MM.1S (cell line): ENCODE data around the gene KRTAP5-8.

Experiments used
- DNase-seq: peaks from one replicate; pipeline ENCODE4 v3.0.0-alpha.2; 2015
- H2AFZ ChIP-seq: fragments of 300-600 bp; sonication (generic); 2 replicates; pipeline ENCODE4 v1.6.0; 2016; ENCODE audit warnings: antibody characterized with exemption, low read length
- H3F3A ChIP-seq: fragments of 300-600 bp; sonication (generic); 2 replicates; pipeline ENCODE4 v1.6.1; 2016; ENCODE audit warnings: mild to moderate bottlenecking, antibody characterized with exemption, low read length, moderate library complexity, mixed read lengths; ENCODE audit not compliant: insufficient read depth
- H3K27ac ChIP-seq: fragments of 300-600 bp; sonication (generic); 2 replicates; pipeline ENCODE4 v1.5.1; 2016; ENCODE audit warnings: mild to moderate bottlenecking, low read length
- H3K27me3 ChIP-seq: fragments of 300-600 bp; sonication (generic); replicated peaks from 2 replicates; pipeline ENCODE4 v1.6.0; 2016; ENCODE audit warnings: low read length; ENCODE audit not compliant: insufficient read depth
- H3K36me3 ChIP-seq: fragments of 300-600 bp; sonication (generic); replicated peaks from 2 replicates; pipeline ENCODE4 v1.6.1; 2016; ENCODE audit warnings: mild to moderate bottlenecking, low read length, mixed read lengths; ENCODE audit not compliant: insufficient read depth
- H3K4me1 ChIP-seq: fragments of 300-600 bp; sonication (generic); 2 replicates; pipeline ENCODE4 v1.6.1; 2016; ENCODE audit warnings: low read length, mixed read lengths
- H3K4me2 ChIP-seq: fragments of 300-600 bp; sonication (generic); 2 replicates; pipeline ENCODE4 v1.6.0; 2016; ENCODE audit warnings: low read depth, low read length
- H3K4me3 ChIP-seq: fragments of 300-600 bp; sonication (generic); 2 replicates; pipeline ENCODE4 v1.5.1; 2016; ENCODE audit warnings: low read length, mixed read lengths
- H3K79me2 ChIP-seq: fragments of 300-600 bp; sonication (generic); 2 replicates; pipeline ENCODE4 v1.6.1; 2016; ENCODE audit warnings: mixed run types, low read length, mixed read lengths
- H3K9ac ChIP-seq: fragments of 300-600 bp; sonication (generic); 2 replicates; pipeline ENCODE4 v1.6.1; 2016; ENCODE audit warnings: low read length, mixed read lengths
- H3K9me2 ChIP-seq: fragments of 300-600 bp; sonication (generic); replicated peaks from 2 replicates; pipeline ENCODE4 v1.6.1; 2016; ENCODE audit warnings: mild to moderate bottlenecking, low read length, mixed read lengths; ENCODE audit not compliant: insufficient read depth
- H3K9me3 ChIP-seq: fragments of 300-600 bp; sonication (generic); replicated peaks from 2 replicates; pipeline ENCODE4 v1.6.1; 2016; ENCODE audit warnings: mild to moderate bottlenecking, low read length, mixed read lengths; ENCODE audit not compliant: insufficient read depth
- H4K20me1 ChIP-seq: fragments of 300-600 bp; sonication (generic); 2 replicates; pipeline ENCODE4 v1.6.1; 2016; ENCODE audit warnings: mild to moderate bottlenecking, low read length, moderate library complexity, mixed read lengths; ENCODE audit not compliant: insufficient read depth
- EZH2 ChIP-seq: fragments of 300-600 bp; sonication (generic); optimal IDR thresholded peaks from 2 replicates; pipeline ENCODE3; 2017; ENCODE audit warnings: low read depth, mild to moderate bottlenecking, antibody characterized with exemption, low read length, mixed read lengths
- EZH2phosphoT487 ChIP-seq: fragments of 300-600 bp; sonication (generic); IDR thresholded peaks from 2 replicates; pipeline ENCODE4 v1.6.1; 2018; ENCODE audit warnings: antibody characterized with exemption, low read length
- TF ChIP-seq, protein P1 (sequence below): fragments of 300-600 bp; sonication (generic); IDR thresholded peaks from 2 replicates; pipeline ENCODE4 v1.5.1; 2016; ENCODE audit warnings: antibody characterized with exemption, low read length, mixed read lengths

The KRTAP5-8 gene

DNA sequence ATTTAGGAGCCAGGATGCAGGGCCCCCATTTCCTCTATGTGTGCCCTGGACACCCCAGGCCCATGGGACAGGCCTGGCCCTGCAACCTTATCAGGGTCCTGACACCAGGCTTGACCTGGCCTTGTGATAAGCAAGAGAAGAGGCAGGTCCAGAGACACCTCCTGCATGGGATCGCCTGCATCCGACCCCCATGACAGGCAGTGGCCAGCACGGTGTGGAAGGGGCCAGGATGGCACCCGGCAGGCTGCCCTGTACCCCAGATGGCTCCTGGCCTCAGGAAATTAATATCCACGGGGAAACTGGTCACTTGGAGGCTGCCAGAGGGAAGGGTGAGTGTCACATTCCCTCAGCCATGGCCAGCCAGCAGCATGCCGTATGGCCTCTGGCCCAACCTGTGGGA, 17.2 kb downstream of the KRTAP5-8 start:
- Histone ChIP-seq H3F3A (no peaks in the 10 kb centered on the region), H3K9me3 (no peaks in the 10 kb centered on the region), H3K9me2 (no peaks in the 10 kb centered on the region), H3K4me3 (no peak overlapping the region), H3K27ac (no peak overlapping the region), H3K79me2 (no peaks in the 10 kb centered on the region), H3K4me2 (no peak overlapping the region), H4K20me1 (no peaks in the 10 kb centered on the region), H3K27me3 (peaks cover 32% of the 10 kb centered on the region), H3K36me3 (no peaks in the 10 kb centered on the region), H2AFZ (no peak overlapping the region), H3K4me1 (no peaks in the 10 kb centered on the region), H3K9ac (no peak overlapping the region)
- no peak for DNase-seq
- TF ChIP-seq, protein P1, sequence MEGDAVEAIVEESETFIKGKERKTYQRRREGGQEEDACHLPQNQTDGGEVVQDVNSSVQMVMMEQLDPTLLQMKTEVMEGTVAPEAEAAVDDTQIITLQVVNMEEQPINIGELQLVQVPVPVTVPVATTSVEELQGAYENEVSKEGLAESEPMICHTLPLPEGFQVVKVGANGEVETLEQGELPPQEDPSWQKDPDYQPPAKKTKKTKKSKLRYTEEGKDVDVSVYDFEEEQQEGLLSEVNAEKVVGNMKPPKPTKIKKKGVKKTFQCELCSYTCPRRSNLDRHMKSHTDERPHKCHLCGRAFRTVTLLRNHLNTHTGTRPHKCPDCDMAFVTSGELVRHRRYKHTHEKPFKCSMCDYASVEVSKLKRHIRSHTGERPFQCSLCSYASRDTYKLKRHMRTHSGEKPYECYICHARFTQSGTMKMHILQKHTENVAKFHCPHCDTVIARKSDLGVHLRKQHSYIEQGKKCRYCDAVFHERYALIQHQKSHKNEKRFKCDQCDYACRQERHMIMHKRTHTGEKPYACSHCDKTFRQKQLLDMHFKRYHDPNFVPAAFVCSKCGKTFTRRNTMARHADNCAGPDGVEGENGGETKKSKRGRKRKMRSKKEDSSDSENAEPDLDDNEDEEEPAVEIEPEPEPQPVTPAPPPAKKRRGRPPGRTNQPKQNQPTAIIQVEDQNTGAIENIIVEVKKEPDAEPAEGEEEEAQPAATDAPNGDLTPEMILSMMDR: no peak
- no peak for TF ChIP-seq EZH2
- TF ChIP-seq EZH2phosphoT487: no peak

DNA sequence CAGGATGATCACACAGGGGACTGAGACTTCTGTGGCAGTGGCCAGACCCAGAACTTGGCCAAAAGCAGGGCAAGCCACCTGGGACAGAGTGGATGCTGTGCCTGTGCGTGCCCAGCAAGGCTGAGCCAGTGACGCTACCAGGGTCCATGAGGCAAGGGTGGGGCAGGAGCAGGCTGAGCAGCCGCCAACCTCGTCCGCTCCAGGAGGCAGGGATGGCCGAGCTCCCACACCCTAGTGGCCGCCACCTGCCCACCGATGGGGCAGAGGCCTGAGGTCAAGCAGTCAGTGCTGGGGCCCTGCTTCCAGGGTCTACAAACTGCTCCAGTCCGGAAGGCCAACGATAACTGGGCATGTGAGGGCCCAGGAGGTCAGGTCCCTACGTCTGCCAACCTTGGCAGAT, 17.7 kb downstream of the KRTAP5-8 start:
- H3K36me3 ChIP-seq: no peaks in the 10 kb centered on the region
- H3K4me1 ChIP-seq: no peaks in the 10 kb centered on the region
- no peaks in the 10 kb centered on the region for H3K9me2 ChIP-seq
- H4K20me1 ChIP-seq: no peaks in the 10 kb centered on the region
- H3K27me3 ChIP-seq: peaks cover 32% of the 10 kb centered on the region
- H3K9ac ChIP-seq: no peak overlapping the region
- TF ChIP-seq, protein P1: no peak
- no peak overlapping the region for H3K4me3 ChIP-seq
- H2AFZ ChIP-seq: no peak overlapping the region
- H3K79me2 ChIP-seq: no peaks in the 10 kb centered on the region
- no peak overlapping the region for H3K4me2 ChIP-seq
- H3F3A ChIP-seq: no peaks in the 10 kb centered on the region
- no peak for DNase-seq
- no peak overlapping the region for H3K27ac ChIP-seq
- H3K9me3 ChIP-seq: no peaks in the 10 kb centered on the region

DNA sequence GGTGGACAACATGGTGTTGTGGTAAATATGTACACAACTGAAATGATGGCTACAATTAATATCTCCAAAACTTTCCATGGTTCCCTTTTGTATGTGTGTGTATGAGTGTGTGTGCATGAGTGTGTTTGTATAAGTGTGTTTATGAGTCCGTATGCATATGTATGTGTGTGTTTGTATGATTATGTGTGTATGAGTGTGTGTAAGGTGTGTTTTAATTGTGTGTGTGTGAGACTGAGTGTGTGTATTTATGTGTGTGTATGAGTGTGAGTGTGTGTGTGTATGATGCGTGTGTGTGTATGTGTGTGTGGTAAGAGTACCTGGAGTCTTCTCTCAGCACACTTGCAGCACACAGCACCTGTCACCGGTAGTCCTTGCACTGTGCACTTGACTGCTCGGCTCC, 18.2 kb downstream of the KRTAP5-8 start:
- Histone ChIP-seq H2AFZ (no peak overlapping the region), H3F3A (no peaks in the 10 kb centered on the region), H3K9ac (no peak overlapping the region), H3K4me3 (no peak overlapping the region), H3K27me3 (peaks cover 30% of the 10 kb centered on the region), H3K4me1 (no peaks in the 10 kb centered on the region), H3K27ac (no peak overlapping the region), H3K4me2 (no peak overlapping the region), H3K9me3 (no peaks in the 10 kb centered on the region), H3K79me2 (no peaks in the 10 kb centered on the region), H4K20me1 (no peaks in the 10 kb centered on the region), H3K9me2 (no peaks in the 10 kb centered on the region), H3K36me3 (no peaks in the 10 kb centered on the region)
- TF ChIP-seq, protein P1: no peak
- no peak for TF ChIP-seq EZH2phosphoT487
- no peak for TF ChIP-seq EZH2
- DNase-seq: no peak
